NT2/D1 (cell line): ENCODE results near the gene SLC7A9.
"Not testable (repeated sequence)": the region's sequence is repeated elsewhere in the genome, so short reads cannot be mapped to it uniquely, and the experiment has no call there.

ENCODE experiments used
- YY1 ChIP-seq: IDR thresholded peaks from 2 replicates; pipeline ENCODE4 v1.6.1; 2011; ENCODE audit not compliant: insufficient read length, insufficient read depth
- ZNF274 ChIP-seq: IDR thresholded peaks from 2 replicates; pipeline ENCODE4 v1.6.1; 2011; ENCODE audit warnings: mild to moderate bottlenecking, low read depth, low read length

DNA sequence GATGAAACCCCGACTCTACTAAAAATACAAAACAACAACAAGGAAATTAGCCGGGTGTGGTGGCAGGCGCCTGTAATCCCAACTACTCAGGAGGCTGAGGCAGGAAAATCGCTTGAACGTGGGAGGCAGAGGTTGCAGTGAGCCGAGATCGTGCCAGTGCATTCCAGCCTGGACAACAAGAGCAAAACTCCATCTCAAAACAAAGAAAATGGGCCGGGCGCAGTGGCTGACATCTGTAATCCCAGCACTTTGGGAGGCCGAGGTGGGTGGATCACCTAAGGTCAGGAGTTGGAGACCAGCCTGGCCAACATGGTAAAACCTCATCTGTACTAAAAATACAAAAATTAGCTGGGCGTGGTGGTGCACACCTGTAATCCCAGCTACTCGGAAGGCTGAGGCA, 37.5 kb downstream of the SLC7A9 start:
- not testable (repeated sequence) for TF ChIP-seq ZNF274, YY1
